ENCODE results near the gene MTHFD2L.

DNA sequence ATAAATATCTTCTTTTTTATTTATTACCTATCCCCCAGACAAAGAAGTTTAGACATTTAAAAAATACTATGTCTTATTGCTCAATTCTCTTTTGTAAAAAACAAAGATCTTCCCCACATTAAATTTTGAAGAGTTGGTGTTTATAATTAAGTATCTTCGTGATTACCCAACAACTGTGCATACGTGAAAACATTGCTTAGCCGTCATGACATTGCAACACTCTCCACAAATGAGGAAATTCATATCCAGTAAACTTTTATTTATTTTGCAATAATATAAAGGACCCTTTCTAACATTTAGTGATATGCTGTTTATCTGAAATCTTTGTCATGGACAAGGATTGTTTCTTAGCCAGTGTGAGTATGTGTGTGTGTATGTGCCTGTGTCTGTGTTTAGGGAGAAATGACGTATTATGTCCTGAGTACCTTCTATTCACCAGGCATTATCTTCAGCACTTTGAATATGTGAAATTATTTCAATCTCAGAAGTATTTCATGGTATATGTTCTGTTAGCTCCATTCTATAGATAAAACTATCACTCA lies 180.9 kb downstream of the MTHFD2L start:
- TF ChIP-seq, protein P1, sequence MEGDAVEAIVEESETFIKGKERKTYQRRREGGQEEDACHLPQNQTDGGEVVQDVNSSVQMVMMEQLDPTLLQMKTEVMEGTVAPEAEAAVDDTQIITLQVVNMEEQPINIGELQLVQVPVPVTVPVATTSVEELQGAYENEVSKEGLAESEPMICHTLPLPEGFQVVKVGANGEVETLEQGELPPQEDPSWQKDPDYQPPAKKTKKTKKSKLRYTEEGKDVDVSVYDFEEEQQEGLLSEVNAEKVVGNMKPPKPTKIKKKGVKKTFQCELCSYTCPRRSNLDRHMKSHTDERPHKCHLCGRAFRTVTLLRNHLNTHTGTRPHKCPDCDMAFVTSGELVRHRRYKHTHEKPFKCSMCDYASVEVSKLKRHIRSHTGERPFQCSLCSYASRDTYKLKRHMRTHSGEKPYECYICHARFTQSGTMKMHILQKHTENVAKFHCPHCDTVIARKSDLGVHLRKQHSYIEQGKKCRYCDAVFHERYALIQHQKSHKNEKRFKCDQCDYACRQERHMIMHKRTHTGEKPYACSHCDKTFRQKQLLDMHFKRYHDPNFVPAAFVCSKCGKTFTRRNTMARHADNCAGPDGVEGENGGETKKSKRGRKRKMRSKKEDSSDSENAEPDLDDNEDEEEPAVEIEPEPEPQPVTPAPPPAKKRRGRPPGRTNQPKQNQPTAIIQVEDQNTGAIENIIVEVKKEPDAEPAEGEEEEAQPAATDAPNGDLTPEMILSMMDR (IDR thresholded peaks at IDR 0.05): no peak
- no peak for TF ChIP-seq POLR2A (IDR thresholded peaks at IDR 0.05)
